ENCODE data around the gene SULT1C2. TPM values are rescaled to one million over a fixed set of nuclear protein-coding genes. Genes with fewer than 3 reads are reported as not detected.

Gene SULT1C2
- total and polyA plus RNA-seq, 2 of the 8 experiments (the other 6 are each of a cell fraction or from before 2014, with no cell fraction given), result 2.2 to 2.8 TPM

GRCh38 chr2:108279468-108279867, 9.2 kb upstream of the SULT1C2 start:
- no peaks in the 10 kb centered on the region for H4K20me1 ChIP-seq (replicated peaks in 1 of 2; ENCODE audit: control insufficient read depth in 1 of 2, insufficient read depth in 2 of 2, low read length in 2 of 2)
- 0 out of 2 replicates have a peak overlapping the region, but pooled peaks have one; percentile 5 for H2AFZ ChIP-seq (ENCODE audit: low read length)
- no peaks in the 10 kb centered on the region for H3K23me2 ChIP-seq (ENCODE audit: low read depth, low read length)
- no peaks in the 10 kb centered on the region for H3K4me1 ChIP-seq (replicated peaks in 1 of 4; ENCODE audit: control insufficient read depth in 3 of 4, insufficient read depth in 4 of 4, low read length in 3 of 4)
- no peak overlapping the region for H3K4me3 ChIP-seq (ENCODE audit: extremely low read depth in 1 of 4, insufficient read depth in 2 of 4, low read depth in 3 of 4, low read length in 4 of 4)
- H4K5ac ChIP-seq (ENCODE audit: insufficient read length, low read depth, low read length), result no peak overlapping the region
- no peaks in the 10 kb centered on the region for H3K27me3 ChIP-seq (replicated peaks in 1 of 4; ENCODE audit: control insufficient read depth in 3 of 4, extremely low read depth in 1 of 4, insufficient read depth in 3 of 4, low read length in 3 of 4)
- FAIRE-seq, result no peak
- H2BK15ac ChIP-seq (ENCODE audit: low read length), result no peak overlapping the region
- H3K23ac ChIP-seq (ENCODE audit: insufficient read length), result no peak overlapping the region
- H3K14ac ChIP-seq (ENCODE audit: insufficient read length), result no peak overlapping the region
- no peak overlapping the region for H3K4ac ChIP-seq (replicated peaks; ENCODE audit: insufficient read length, low read depth, low read length)
- H3K56ac ChIP-seq (replicated peaks; ENCODE audit: insufficient read length, low read depth, low read length), result no peak overlapping the region
- H3K9ac ChIP-seq (replicated peaks in 1 of 4; ENCODE audit: extremely low read depth in 1 of 4, low read depth in 3 of 4, low read length in 3 of 4), result no peak overlapping the region
- no peak overlapping the region for H4K91ac ChIP-seq (replicated peaks; ENCODE audit: insufficient read length, low read length)
- H2BK120ac ChIP-seq (replicated peaks; ENCODE audit: low read depth, low read length), result no peak overlapping the region
- no peaks in the 10 kb centered on the region for H3K79me1 ChIP-seq (ENCODE audit: low read depth, low read length)
- no peak overlapping the region for H4K8ac ChIP-seq (ENCODE audit: extremely low read depth, insufficient read depth, low read length)
- POLR2A ChIA-PET (ENCODE audit: partially characterized antibody), result interaction anchor here (1.0 kb wide), 1 partner anchor 10 kb away, joined by 3 read pairs; the partner anchor contains the start of gene SULT1C2
- H3K36me3 ChIP-seq (ENCODE audit: control insufficient read depth in 2 of 4, insufficient read depth in 4 of 4, low read length in 3 of 4), result no peaks in the 10 kb centered on the region
- no peak overlapping the region for H2BK12ac ChIP-seq (ENCODE audit: low read depth, low read length)
- no peak overlapping the region for H2AK5ac ChIP-seq (ENCODE audit: low read depth, low read length)
- H3K79me2 ChIP-seq (ENCODE audit: control insufficient read depth in 1 of 2, insufficient read depth in 2 of 2, low read length in 2 of 2), result no peaks in the 10 kb centered on the region
- H3K4me2 ChIP-seq (ENCODE audit: insufficient read depth in 1 of 2, low read depth in 2 of 2, low read length in 2 of 2), result no peak overlapping the region
- CTCF ChIA-PET (ENCODE audit: partially characterized antibody), result interaction anchor here (1.4 to 1.5 kb wide), 2 partner anchors 85 to 357 kb away, joined by 3 to 4 read pairs; no protein-coding TSS in a partner anchor
- no peak overlapping the region for H2BK20ac ChIP-seq (ENCODE audit: low read length)
- 95% methylated on average over 5 of the region's 5 CpGs; no CpG with 5 or more reads in 1 of the 2 experiments for WGBS, 2 experiments (ENCODE audit: extremely low coverage in 1 of 2, insufficient coverage in 1 of 2, insufficient read length in 1 of 2, insufficient replicate concordance in 2 of 2, low coverage in 1 of 2, low lambda C conversion rate in 2 of 2, missing lambda C conversion rate in 1 of 2)
- DNase-seq (ENCODE audit: low read depth in 1 of 2, low spot score in 2 of 2), result no peak
- H2BK5ac ChIP-seq (ENCODE audit: low read depth, low read length), result no peak overlapping the region
- no peaks in the 10 kb centered on the region for H3K9me3 ChIP-seq (ENCODE audit: insufficient read depth in 2 of 2, low read depth in 1 of 2, low read length in 1 of 2)
- no peak overlapping the region for H3K27ac ChIP-seq (ENCODE audit: low read depth, low read length)
- H3K18ac ChIP-seq (ENCODE audit: extremely low read depth, low read length), result no peak overlapping the region
- TF ChIP-seq MAFK (IDR thresholded peaks at IDR 0.05; ENCODE audit: low read depth, low read length) (no peak), SP2 (IDR thresholded peaks at IDR 0.05; ENCODE audit: low read length) (no peak), KDM1A (IDR thresholded peaks at IDR 0.05; ENCODE audit: borderline replicate concordance, low read length) (no peak), E2F6 (IDR thresholded peaks at IDR 0.05) (no peak), KDM5A (IDR thresholded peaks at IDR 0.05; ENCODE audit: low read length) (no peak), JUN (IDR thresholded peaks at IDR 0.05; ENCODE audit: low read depth, low read length) (no peak), RXRA (IDR thresholded peaks at IDR 0.05; ENCODE audit: insufficient read depth, low read depth, low read length) (no peak), ATF3 (IDR thresholded peaks at IDR 0.05; ENCODE audit: insufficient read depth, low read depth, low read length) (no peak), RFX5 (IDR thresholded peaks at IDR 0.05; ENCODE audit: borderline replicate concordance, low read depth, low read length) (no peak), YY1 (IDR thresholded peaks at IDR 0.05; ENCODE audit: low read depth, low read length) (no peak), HDAC2 (IDR thresholded peaks at IDR 0.05; ENCODE audit: borderline replicate concordance in 1 of 2, low read depth in 2 of 2, low read length in 2 of 2) (no peak), BCL11A (IDR thresholded peaks at IDR 0.05; ENCODE audit: low read depth in 2 of 2, low read length in 2 of 2) (no peak), CBX8 (IDR thresholded peaks at IDR 0.05; ENCODE audit: borderline replicate concordance, low read depth, low read length) (no peak)

All from H1 (cell line).